OCI-LY7 (cell line): ENCODE results near the gene SPSB1. TPM values are rescaled to one million over a fixed set of nuclear protein-coding genes. Genes with fewer than 3 reads are reported as not detected.

Source experiments
- BruUV-seq: library from RNA; stranded (reverse); fragments of 400-500 nt; replicated peaks from 2 replicates; lab custom pipeline; 2021; lab: Mats Ljungman, UMichigan
- CTCF ChIA-PET: fragments of 300-600 bp; sonication (Branson Sonifier 250); formaldehyde crosslinking; loops from one replicate; lab custom pipeline; 2022; ENCODE audit warnings: antibody characterized with exemption; ENCODE audit not compliant: unreplicated experiment; lab: Charles Lee
- POLR2A ChIA-PET: fragments of 300-600 bp; sonication (Branson Sonifier 250); formaldehyde crosslinking; loops from one replicate; lab custom pipeline; 2022; ENCODE audit warnings: antibody characterized with exemption; lab: Charles Lee
- DNase-seq: peaks from one replicate; pipeline ENCODE4 v3.0.0-alpha.2; 2015; ENCODE audit warnings: low spot score
- H2AFZ ChIP-seq: fragments of 200-600 bp; sonication (generic), shearing (Covaris generic); 2 replicates; pipeline ENCODE4 v1.6.1; 2014; ENCODE audit warnings: mild to moderate bottlenecking, antibody characterized with exemption, low read length, moderate library complexity
- H3K27ac ChIP-seq: fragments of 200-600 bp; sonication (generic); 2 replicates; pipeline ENCODE4 v1.5.1; 2014; ENCODE audit warnings: mixed run types, low read depth, mild to moderate bottlenecking, moderate library complexity, low read length, inconsistent platforms; ENCODE audit not compliant: poor library complexity, severe bottlenecking
- H3K36me3 ChIP-seq: fragments of 200-600 bp; sonication (generic); 2 replicates; pipeline ENCODE4 v1.6.1; 2014; ENCODE audit warnings: mild to moderate bottlenecking, antibody characterized with exemption, low read length, moderate library complexity, mixed read lengths; ENCODE audit not compliant: insufficient read depth
- H3K4me1 ChIP-seq: fragments of 200-600 bp; sonication (generic); 2 replicates; pipeline ENCODE4 v1.5.1; 2014; ENCODE audit warnings: mild to moderate bottlenecking, low read length; ENCODE audit not compliant: insufficient read depth, poor library complexity, severe bottlenecking
- H3K4me2 ChIP-seq: fragments of 200-600 bp; sonication (generic); 2 replicates; pipeline ENCODE4 v1.6.1; 2014; ENCODE audit warnings: mild to moderate bottlenecking, low read length
- H3K4me3 ChIP-seq: fragments of 200-600 bp; sonication (generic); 2 replicates; pipeline ENCODE4 v1.5.1; 2014; ENCODE audit warnings: mild to moderate bottlenecking, low read depth, low read length; ENCODE audit not compliant: poor library complexity, severe bottlenecking
- H3K79me2 ChIP-seq: fragments of 200-600 bp; sonication (generic); 2 replicates; pipeline ENCODE4 v1.6.1; 2016; ENCODE audit warnings: low read depth, mild to moderate bottlenecking, low read length, moderate library complexity, mixed read lengths; ENCODE audit not compliant: insufficient read depth
- H3K9me2 ChIP-seq: fragments of 200-600 bp; sonication (generic); 2 replicates; pipeline ENCODE4 v1.6.1; 2016; ENCODE audit warnings: mild to moderate bottlenecking, low read length, mixed read lengths; ENCODE audit not compliant: insufficient read depth
- H3K9me3 ChIP-seq: fragments of 200-600 bp; sonication (generic); 2 replicates; pipeline ENCODE4 v1.6.1; 2014; ENCODE audit warnings: mild to moderate bottlenecking, mixed run types, low read length, mixed read lengths
- H4K20me1 ChIP-seq: fragments of 200-600 bp; sonication (generic); 2 replicates; pipeline ENCODE4 v1.6.1; 2014; ENCODE audit warnings: mild to moderate bottlenecking, antibody characterized with exemption, low read length, moderate library complexity, mixed read lengths; ENCODE audit not compliant: insufficient read depth
- EZH2phosphoT487 ChIP-seq: fragments of 200-600 bp; sonication (generic); IDR thresholded peaks from 2 replicates; pipeline ENCODE4 v1.6.1; 2018; ENCODE audit warnings: low read depth, borderline replicate concordance, mild to moderate bottlenecking, mixed run types, antibody characterized with exemption, low read length, moderate library complexity, mixed read lengths
- intact Hi-C: fragments of 100-400 bp; cut with micrococcal nuclease; formaldehyde crosslinking; loops from one replicate; pipeline ENCODE4 v1.10.0; 2022; ENCODE audit not compliant: unreplicated experiment
- total RNA-seq, 2 experiments: library from RNA; depleted of rRNA in 1 of 2; stranded (reverse); fragments of >200 nt in 1 of 2; shearing (Covaris generic) in 1 of 2; gene quantifications; 2 replicates each; pipeline ENCODE4 v1.2.3, GENCODE V29; 2014 to 2022
- TF ChIP-seq, protein P1 (sequence below): fragments of 200-600 bp; sonication (generic); conservative IDR thresholded peaks from 2 replicates; pipeline ENCODE4 v1.5.1; 2014; ENCODE audit warnings: mild to moderate bottlenecking, antibody characterized with exemption, low read length, moderate library complexity, mixed read lengths

Gene SPSB1
- total RNA-seq, 2 experiments from 2014 or later, result 1.2 to 14.0 TPM

DNA sequence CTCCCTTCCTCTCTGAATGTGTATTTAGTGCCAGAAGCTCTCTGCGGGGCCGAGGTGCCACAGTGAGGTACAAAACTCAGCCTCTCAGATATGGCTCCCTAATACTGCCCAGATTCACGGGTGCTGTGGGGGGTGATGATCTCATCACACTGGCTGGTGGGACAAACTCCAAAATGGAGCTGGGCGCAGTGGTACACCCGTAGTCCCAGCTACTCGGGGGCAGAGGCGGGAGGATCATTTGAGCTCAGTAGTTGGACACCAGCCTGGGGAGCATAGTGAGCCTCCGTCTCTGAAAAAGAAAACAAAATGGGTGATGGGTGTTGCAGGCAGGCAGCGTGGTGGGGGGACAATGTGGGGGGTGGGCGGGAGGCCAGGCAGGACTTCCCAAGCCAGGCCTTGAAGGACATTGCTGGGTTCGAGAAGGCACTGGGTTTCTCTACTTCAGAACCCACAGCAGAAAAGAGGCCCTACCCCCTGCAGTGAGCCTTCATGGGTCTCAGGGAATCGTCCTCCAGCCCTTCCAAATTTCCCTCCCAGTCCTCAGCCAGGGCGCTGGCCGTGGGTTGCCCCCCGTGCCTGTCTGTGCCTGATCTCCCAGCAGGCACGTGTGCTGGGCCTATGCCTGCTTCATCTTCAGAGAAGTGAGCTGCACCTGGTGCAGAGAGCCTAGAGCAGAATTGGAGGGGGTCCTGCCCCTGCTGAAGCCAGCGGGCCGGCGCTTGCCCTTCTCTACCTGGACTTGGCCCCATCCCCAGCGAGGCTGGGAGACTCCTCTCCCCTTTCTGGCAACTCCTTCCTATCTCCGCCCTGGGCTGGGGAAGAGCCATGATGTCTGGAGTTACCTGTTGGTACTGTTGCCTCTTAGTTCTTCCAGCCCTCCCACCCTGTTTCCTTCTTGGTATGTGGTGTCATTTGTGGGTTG, 44.1 kb upstream of the SPSB1 start:
- Histone ChIP-seq H3K36me3 (no peaks in the 10 kb centered on the region), H3K9me3 (no peaks in the 10 kb centered on the region), H3K27ac (no peak overlapping the region), H4K20me1 (no peaks in the 10 kb centered on the region), H3K4me2 (no peak overlapping the region), H3K4me1 (no peaks in the 10 kb centered on the region), H3K9me2 (no peaks in the 10 kb centered on the region), H3K4me3 (no peak overlapping the region), H3K79me2 (no peaks in the 10 kb centered on the region), H2AFZ (no peak overlapping the region)
- intact Hi-C loops, result no loop called here
- ChIA-PET CTCF (interaction anchor here (0.6 kb wide), 1 partner anchor 11 kb away, joined by 26 read pairs; no protein-coding TSS in a partner anchor), POLR2A (interaction anchor here (0.6 kb wide), 1 partner anchor 247 kb away, joined by 3 read pairs; no protein-coding TSS in a partner anchor)
- no peak for TF ChIP-seq EZH2phosphoT487
- TF ChIP-seq, protein P1, sequence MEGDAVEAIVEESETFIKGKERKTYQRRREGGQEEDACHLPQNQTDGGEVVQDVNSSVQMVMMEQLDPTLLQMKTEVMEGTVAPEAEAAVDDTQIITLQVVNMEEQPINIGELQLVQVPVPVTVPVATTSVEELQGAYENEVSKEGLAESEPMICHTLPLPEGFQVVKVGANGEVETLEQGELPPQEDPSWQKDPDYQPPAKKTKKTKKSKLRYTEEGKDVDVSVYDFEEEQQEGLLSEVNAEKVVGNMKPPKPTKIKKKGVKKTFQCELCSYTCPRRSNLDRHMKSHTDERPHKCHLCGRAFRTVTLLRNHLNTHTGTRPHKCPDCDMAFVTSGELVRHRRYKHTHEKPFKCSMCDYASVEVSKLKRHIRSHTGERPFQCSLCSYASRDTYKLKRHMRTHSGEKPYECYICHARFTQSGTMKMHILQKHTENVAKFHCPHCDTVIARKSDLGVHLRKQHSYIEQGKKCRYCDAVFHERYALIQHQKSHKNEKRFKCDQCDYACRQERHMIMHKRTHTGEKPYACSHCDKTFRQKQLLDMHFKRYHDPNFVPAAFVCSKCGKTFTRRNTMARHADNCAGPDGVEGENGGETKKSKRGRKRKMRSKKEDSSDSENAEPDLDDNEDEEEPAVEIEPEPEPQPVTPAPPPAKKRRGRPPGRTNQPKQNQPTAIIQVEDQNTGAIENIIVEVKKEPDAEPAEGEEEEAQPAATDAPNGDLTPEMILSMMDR, result no peak
- no TSS peak for BruUV-seq
- DNase-seq, result no peak

DNA sequence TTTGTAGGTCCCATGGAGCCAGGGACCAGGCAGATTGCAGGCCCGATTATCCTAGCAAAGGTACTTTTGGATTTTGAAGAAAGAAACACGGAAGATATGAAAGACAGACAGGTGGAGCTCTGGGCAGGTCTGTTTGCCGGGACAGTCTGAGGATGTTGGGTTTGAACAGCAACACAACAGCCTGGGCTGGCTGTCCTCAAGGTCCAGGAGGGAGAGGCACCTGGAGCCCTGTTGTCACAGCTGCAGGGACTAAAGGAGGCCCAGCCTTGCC, 43.5 kb upstream of the SPSB1 start:
- no peak overlapping the region for H3K27ac ChIP-seq
- TF ChIP-seq, protein P1, result no peak
- TF ChIP-seq EZH2phosphoT487, result no peak
- BruUV-seq, result no TSS peak
- no peak overlapping the region for H3K4me3 ChIP-seq
- H3K4me2 ChIP-seq, result no peak overlapping the region
- POLR2A ChIA-PET, result interaction anchor here (0.6 kb wide), 1 partner anchor 246 kb away, joined by 3 read pairs; no protein-coding TSS in a partner anchor
- H2AFZ ChIP-seq, result no peak overlapping the region
- CTCF ChIA-PET, result no interaction called here
- H4K20me1 ChIP-seq, result no peaks in the 10 kb centered on the region
- no peaks in the 10 kb centered on the region for H3K9me2 ChIP-seq
- no peaks in the 10 kb centered on the region for H3K79me2 ChIP-seq
- H3K4me1 ChIP-seq, result no peaks in the 10 kb centered on the region
- H3K36me3 ChIP-seq, result no peaks in the 10 kb centered on the region
- H3K9me3 ChIP-seq, result no peaks in the 10 kb centered on the region
- intact Hi-C loops, result no loop called here
- DNase-seq, result no peak
